ENCODE measurements around the gene MTHFD2L. TPM values are rescaled to one million over a fixed set of nuclear protein-coding genes. Genes with fewer than 3 reads are reported as not detected.

The MTHFD2L gene
- total RNA-seq, 1 donor from 2014 or later: 15.5 TPM

- intact Hi-C loops (cut with DNase I): no loop called here
- Histone ChIP-seq H3K4me1 (peaks cover 28% of the 10 kb centered on the region), H3K36me3 (peaks cover 0 to 6% of the 10 kb centered on the region in 2 donors), H3K27ac (peak overlapping the region; percentile 85), H3K4me3 (peak overlapping the region; percentile 63 to 86), H3K27me3 (no peaks in the 10 kb centered on the region), H3K9me3 (no peaks in the 10 kb centered on the region)
- TF ChIP-seq, protein P1, sequence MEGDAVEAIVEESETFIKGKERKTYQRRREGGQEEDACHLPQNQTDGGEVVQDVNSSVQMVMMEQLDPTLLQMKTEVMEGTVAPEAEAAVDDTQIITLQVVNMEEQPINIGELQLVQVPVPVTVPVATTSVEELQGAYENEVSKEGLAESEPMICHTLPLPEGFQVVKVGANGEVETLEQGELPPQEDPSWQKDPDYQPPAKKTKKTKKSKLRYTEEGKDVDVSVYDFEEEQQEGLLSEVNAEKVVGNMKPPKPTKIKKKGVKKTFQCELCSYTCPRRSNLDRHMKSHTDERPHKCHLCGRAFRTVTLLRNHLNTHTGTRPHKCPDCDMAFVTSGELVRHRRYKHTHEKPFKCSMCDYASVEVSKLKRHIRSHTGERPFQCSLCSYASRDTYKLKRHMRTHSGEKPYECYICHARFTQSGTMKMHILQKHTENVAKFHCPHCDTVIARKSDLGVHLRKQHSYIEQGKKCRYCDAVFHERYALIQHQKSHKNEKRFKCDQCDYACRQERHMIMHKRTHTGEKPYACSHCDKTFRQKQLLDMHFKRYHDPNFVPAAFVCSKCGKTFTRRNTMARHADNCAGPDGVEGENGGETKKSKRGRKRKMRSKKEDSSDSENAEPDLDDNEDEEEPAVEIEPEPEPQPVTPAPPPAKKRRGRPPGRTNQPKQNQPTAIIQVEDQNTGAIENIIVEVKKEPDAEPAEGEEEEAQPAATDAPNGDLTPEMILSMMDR (IDR thresholded peaks at IDR 0.05): no peak
- no peak for TF ChIP-seq POLR2AphosphoS5 (IDR thresholded peaks at IDR 0.05; ENCODE audit: insufficient read depth in 1 of 2, low read depth in 1 of 2)
- no peak for DNase-seq (ENCODE audit: extremely low spot score in 2 of 2)
Measured at GRCh38 chr4:74157154-74157553, 764 bp upstream of the MTHFD2L start.

- H3K27me3 ChIP-seq: no peaks in the 10 kb centered on the region
- TF ChIP-seq POLR2A (IDR thresholded peaks at IDR 0.05) (no peak), POLR2AphosphoS5 (IDR thresholded peaks at IDR 0.05; ENCODE audit: insufficient read depth in 1 of 2, low read depth in 1 of 2) (no peak)
- TF ChIP-seq, protein P1 (IDR thresholded peaks at IDR 0.05): no peak
- intact Hi-C loops (cut with DNase I): no loop called here
- peaks cover 35% of the 10 kb centered on the region for H3K4me1 ChIP-seq
- H3K9me3 ChIP-seq: no peaks in the 10 kb centered on the region
- peaks cover 0 to 6% of the 10 kb centered on the region in 2 donors for H3K36me3 ChIP-seq
- H3K4me3 ChIP-seq: peak overlapping the region; percentile 63 to 86
- DNase-seq (ENCODE audit: extremely low spot score in 2 of 2): no peak
- H3K27ac ChIP-seq: peak overlapping the region; percentile 85
Measured at GRCh38 chr4:74158466-74159142, 686 bp downstream of the MTHFD2L start.

GRCh38 chr4:74159143-74159709 is 1.3 kb downstream of the MTHFD2L start:
- Histone ChIP-seq H3K36me3 (peaks cover 0 to 6% of the 10 kb centered on the region in 2 donors), H3K27ac (no peak overlapping the region), H3K9me3 (no peaks in the 10 kb centered on the region), H3K4me1 (peaks cover 35% of the 10 kb centered on the region), H3K4me3 (peak overlapping the region; percentile 63 to 86), H3K27me3 (no peaks in the 10 kb centered on the region)
- TF ChIP-seq POLR2A (IDR thresholded peaks at IDR 0.05) (no peak), POLR2AphosphoS5 (IDR thresholded peaks at IDR 0.05; ENCODE audit: insufficient read depth in 1 of 2, low read depth in 1 of 2) (no peak)
- TF ChIP-seq, protein P1 (IDR thresholded peaks at IDR 0.05): no peak
- DNase-seq (ENCODE audit: extremely low spot score in 2 of 2): no peak
- intact Hi-C loops (cut with DNase I): no loop called here

DNA sequence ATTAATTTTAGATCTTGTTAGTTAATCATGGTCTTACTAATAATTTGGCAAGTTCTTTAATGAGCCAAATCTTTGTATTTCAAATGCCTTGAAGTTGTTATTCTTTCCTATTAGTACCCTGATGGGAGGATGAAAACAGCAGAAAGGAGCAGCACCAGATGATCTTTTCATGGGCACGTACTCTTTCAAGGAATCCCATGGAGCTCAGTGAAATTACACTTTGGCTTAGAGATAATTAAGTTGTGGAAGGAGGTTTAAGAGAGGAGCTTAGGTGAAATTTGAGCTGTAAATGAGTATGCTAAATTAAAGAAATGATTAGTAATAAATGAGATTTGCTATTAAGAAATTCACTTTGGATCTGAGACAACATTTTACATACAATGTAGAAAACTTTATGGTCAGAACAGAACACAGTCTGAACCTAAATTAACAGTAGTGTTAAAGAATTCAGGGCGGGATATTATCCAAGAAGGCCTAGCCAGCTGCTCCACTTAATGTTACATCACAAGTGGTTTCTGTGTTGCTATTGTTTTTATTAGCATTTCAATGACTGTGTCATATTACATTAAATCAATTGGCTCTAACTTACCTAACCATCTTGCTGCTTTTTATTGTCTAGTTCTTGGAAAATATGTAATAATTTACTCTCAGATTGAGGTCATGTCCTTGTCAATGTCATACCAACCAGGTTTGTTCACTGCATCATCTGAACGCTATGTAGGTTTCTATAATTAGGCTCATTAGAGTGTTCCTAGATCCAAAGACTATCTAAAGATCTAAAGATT is 3.9 kb downstream of the MTHFD2L start:
- Histone ChIP-seq H3K27ac (no peak overlapping the region), H3K27me3 (no peaks in the 10 kb centered on the region), H3K4me3 (no peak overlapping the region), H3K36me3 (peaks cover 0 to 6% of the 10 kb centered on the region in 2 donors), H3K9me3 (no peaks in the 10 kb centered on the region), H3K4me1 (peaks cover 35% of the 10 kb centered on the region)
- TF ChIP-seq, protein P1 (IDR thresholded peaks at IDR 0.05): no peak
- TF ChIP-seq POLR2A (IDR thresholded peaks at IDR 0.05): no peak
- TF ChIP-seq POLR2AphosphoS5 (IDR thresholded peaks at IDR 0.05; ENCODE audit: insufficient read depth in 1 of 2, low read depth in 1 of 2): no peak
- intact Hi-C loops (cut with DNase I): no loop called here
- no peak for DNase-seq (ENCODE audit: extremely low spot score in 2 of 2)
